Activated T-helper 1 cell treated with anti-CD3 and anti-CD28 coated beads, Interleukin-2, amount 50 U/mL, for 16 hours (primary cell): Measurements from ENCODE around the gene HS3ST5.

ENCODE experiments used
- DNase-seq, 2 donors: peaks; one replicate each; pipeline ENCODE4 v3.0.0-alpha.2; 2020; ENCODE audit warnings: low read depth in 1 of 2, low spot score in 1 of 2

HS3ST5 gene

DNA sequence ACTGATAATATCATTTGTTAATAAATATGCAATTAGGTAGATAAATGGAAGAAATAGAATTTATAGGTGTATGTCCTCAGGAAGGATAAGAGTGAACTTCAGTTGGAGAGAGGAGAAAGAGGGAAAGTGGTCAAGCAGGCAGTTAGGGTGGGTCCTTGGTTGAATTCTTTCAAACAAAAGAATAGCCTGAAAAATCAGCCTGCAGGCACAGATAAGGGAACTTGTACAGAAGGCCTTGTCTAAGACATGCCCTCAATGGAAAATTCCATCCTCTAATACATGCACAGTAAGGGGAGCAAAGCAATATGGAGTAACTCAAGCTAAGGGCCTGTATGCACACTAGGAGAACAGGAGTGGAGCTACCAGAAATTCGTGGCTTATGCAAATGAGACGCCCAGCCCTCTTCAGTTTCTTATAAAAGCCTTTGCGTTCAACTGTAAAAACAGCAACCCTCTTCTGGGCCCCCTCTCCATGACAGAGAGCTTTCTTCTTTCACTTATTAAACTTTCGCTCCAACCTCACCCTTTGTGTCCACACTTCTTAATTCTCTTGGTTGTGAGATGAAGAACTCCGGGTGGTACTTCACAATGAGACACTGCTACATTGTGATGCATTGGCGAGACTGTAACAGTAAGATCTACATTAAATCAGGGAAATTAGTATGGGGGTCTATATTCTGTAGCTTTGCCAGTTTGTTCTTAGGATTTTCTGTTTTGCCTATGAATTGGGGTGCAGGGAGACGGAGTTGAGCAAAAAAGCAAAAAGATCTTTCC, 147.0 kb downstream of the HS3ST5 start:
- no peak for DNase-seq

DNA sequence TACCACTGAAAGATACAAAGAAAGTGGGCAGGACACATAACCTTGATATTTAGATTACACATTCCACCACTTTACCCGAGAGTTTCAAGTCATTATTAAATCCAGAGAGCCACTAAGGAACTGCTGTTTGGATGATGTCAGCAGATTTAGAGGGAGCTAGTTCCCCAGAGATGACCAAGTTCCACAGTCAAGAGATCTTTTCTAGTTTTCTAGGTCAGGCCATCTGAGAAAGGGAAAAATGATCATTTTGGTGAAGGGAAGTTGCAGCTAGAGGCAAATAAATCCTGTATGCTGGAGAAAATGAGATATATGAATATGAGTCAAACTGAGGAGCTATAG, 147.8 kb downstream of the HS3ST5 start:
- DNase-seq = no peak

DNA sequence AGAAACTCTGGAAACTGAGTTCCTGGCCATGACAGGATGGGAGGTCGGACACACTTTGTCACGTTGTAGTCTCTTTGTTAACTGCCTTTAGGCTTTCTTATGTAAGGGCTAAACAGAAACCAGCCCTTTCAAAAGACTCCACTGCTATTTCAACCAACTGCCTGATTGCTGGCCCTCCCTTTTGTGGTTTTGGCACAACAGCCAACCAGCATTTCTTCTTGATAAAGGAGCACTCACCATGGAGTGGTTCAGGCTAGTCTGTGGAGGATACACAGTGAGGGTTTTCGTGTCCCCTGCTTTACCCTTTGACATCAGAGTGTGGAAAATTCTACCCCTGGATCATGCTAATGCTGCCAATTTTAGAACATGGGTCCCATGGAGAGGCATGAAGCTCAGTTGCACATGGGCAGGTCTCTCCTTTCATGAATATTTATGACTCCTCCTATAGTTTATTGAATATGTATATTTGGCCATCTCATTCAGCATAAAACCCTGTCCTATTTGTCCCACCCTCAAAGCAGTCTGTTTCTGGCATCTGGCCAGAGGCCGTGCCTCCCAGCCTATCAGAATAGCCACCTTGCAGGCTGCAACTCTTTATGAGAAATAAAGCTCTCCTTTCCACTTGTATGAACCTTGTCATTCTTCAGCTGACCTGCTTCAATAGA, 148.3 kb downstream of the HS3ST5 start:
- no peak for DNase-seq

DNA sequence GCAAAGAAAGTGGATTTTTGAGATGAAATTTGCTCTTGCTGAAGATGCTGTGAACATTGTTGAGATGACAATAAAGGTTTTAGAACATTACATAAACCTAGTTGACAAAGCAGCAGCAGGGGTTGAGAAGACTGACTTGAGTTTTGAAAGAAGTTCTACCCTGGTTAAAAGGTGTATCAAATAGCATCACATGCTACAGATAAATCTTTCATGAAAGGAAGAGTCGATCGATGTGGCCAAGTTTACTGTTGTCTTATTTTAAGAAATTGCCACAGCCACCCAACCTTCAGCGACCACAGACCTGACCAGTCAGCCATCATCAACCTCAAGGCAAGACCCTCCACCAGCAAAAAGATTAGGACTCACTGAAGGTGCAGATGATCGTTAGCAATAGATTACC, 155.3 kb downstream of the HS3ST5 start:
- no peak for DNase-seq

DNA sequence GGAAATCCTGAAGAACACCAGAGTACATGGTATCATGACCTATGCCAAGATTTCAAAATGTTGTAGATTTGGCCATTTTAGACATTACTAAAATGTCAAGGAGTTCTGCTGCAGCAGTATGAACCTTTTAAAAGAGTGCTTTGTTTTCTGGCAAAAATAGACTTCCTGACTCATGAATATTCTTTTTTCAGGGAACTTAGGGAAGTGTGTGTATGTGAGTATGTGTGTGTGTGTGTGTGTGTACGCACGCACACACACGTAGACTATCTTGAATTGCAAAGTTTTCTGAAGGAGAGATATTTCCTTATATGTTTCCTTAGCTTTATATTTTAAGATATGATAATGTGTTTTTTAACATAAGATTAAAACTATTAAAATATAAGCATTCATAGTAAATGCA, 161.2 kb downstream of the HS3ST5 start:
- no peak for DNase-seq

DNA sequence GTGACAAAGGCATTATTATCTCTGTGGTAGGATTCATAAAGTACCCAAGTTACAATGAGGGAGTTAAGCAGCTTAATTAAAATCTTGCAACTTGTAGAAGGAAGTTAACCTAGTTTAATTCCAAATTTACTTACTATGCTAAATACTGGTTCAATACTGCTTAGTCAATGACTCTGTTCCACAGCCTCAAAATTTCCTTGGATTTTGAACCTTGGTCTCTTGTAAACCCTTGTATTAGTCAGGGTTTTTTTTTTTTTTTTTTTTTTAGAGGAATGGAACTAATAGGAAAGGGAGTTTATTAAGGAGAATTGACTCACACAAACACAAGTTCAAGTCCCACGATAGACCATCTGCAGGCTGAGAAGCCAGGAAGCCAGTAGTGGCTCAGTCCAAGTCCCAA, 163.4 kb downstream of the HS3ST5 start:
- no peak for DNase-seq

DNA sequence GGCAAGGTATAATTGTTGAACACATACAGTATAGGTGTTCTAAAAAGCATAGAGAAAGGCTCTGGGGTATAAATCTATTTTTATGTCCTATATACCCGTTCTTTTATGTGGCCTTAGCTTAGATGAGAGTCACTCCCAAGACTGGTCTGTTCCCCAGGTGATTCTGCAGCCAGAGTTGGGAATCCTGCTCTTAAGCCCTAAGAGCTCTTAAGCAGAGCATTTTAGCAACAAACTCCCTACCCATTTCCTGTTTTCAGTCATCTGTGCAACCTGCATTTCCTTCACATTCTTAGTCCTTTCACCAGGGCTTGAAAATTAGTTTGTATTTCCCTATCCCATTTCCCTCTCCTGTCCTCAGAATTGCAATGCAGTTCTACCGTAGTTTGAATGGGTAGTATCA, 166.1 kb downstream of the HS3ST5 start:
- no peak for DNase-seq

DNA sequence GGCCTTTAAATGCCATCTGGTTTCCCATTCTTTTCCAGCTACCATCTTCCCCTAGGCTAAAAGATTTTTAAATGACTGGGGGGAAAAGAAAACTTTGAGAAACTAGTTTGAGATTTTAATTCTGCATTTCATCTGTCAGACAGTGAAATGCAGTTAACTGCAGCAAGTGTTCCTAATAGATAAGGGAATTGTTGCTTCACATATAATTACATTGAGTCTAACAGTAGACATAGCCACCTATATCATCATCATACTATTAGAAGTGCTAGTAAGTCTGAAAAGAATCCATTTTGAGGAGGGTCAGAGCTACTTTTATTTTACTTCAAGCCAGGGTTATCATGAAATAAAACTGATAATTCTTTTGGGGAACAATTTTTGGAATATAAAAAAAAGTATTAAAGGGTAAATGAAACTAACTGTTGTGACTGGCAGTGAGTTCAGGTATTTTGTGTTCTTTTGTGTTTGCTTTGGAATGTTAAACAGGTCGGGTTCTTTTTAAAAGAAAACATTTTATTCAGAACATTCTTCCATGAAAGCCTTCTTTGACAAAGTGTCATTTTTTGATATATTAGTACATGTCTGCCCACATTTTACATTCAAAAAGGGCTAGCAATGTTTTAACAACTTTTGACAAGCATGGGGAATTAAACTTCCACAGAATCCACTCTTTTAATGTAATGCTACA, 170.1 kb downstream of the HS3ST5 start:
- no peak for DNase-seq

DNA sequence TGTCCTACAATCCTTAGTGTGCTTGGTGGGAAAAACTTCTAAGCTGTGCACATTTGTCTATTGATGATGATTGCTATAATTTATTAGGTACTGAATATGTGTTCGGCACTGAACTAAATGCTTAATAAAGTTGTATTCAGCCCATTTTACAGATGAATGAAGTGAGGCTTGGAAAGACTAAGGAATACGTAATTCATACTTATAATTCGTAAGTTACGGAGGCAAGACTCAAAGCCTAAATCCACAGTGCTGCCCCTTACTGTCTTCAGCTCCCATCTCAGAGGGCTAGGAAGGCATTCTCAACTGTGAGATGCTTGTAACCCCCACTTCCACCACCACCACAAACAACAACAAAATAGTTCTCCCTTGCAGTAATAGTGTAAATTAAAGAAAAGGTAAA, 171.3 kb downstream of the HS3ST5 start:
- DNase-seq = no peak

DNA sequence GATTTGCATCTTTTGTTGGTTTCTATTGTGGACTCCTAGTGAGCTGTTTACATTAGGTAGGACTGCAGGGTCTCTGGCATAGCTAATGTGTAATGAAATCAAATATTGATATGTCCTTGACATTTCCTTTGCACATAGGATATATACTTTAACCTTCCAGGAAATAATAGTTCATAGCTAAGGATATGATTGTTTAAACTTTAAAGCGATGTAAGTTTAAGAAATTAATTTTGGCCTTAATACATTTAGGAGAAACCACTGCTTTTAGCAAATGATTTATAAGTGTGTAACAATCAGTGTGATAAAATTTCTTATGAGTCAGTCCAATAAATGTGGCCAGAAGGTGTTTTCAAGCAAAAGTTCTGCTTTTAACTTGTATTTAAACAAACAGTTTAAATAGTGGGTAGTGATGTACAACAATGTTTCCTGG, 171.8 kb downstream of the HS3ST5 start:
- no peak for DNase-seq

DNA sequence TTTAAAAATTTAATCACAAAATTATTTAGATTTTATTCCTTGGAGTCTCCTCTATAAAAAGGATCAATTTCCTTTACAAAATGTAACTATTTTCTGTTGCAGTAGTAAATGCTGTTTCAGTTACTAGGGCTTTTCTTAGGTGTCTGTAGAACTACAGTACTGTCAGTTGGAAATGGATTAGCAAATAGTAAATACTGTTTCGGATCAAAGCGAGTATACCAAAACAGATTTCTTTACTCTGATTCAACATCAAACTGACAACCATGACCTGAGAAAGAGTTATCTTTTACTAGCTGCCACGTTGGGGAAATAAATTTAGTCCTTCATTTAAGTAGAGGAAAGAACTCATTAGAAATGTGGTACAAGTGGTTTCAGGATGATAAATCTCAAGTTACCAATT, 172.5 kb downstream of the HS3ST5 start:
- no peak for DNase-seq

DNA sequence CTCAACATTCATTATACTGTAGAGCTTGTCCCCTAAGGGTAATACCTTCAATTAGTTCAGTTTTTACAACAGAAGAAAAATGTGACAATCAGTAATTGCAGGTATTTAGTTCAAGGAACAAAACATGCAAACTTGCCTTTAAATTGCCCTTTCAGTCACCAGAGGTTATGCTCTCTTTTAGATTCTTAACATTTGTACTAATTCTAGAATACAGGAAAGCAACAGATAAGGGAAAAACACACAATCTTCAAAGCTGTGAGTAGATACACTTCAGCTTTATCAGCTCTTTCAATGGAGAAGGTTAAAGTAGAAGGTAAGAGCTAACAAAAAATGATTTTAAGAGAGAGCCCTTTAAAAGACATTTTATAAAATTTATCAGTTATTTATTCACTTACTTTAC, 173.1 kb downstream of the HS3ST5 start:
- DNase-seq = no peak

DNA sequence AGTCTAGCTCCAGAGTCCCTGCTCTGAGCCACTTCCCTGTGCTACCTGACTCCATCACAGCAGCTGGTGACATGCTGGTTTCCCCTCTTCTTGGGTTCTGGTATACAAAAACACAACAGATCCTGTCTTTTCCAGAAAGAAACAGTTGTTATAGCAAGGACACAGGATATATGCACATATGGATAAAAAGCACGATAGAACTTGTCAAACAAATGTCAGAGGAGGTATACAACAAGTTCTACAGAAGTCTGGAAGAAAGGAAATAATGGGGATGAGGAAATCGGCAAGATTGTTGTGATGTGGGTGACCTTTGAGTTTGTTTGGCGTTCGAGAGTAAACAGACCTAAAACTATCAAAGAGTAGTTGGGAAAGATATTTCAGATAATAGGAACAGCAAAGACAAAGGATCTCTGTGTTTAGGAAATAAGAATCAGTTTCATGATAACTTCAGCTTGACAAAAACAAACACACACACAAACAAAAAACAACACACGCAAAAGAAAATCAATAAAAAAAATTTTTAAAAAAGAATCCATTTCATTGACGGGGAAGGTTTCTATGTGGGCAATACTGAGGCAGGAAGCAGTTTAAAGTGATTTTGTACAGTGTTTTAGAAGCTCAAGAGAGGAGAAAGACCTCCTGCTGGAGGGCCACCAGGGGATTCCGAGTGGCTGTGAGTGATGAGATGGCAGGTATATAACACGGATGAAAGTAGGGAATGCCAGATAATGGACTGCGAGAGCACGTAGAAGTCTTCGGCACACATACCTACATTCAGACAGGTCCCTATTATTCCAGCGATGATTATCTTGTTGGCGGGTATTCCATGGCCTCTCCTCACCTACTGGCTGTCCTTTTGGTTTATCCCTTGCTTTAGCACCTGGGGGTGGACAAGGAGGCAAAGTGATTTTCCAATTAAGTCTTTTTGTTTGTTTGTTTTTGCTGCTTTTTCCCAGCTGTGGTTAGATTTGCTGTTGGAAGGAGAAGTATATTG, 174.9 kb downstream of the HS3ST5 start:
- no peak for DNase-seq

DNA sequence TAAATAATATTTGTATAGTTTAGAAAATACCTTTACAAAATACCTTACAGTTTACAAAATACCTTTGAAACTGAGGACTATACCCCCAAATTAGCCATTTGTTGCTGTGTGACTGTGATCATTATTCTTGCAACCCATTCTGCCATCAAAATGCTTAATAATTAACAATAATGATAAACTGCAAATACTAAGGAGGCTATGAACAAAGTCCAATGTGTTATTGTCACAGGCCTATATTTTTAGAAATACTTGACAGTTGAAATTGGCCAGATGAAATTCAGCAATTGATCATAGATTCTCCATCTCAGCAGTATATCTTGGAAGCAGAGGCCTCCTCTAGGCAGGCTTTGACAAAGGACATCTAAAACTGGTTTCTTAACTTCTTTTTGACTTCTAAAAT, 178.6 kb downstream of the HS3ST5 start:
- no peak for DNase-seq

DNA sequence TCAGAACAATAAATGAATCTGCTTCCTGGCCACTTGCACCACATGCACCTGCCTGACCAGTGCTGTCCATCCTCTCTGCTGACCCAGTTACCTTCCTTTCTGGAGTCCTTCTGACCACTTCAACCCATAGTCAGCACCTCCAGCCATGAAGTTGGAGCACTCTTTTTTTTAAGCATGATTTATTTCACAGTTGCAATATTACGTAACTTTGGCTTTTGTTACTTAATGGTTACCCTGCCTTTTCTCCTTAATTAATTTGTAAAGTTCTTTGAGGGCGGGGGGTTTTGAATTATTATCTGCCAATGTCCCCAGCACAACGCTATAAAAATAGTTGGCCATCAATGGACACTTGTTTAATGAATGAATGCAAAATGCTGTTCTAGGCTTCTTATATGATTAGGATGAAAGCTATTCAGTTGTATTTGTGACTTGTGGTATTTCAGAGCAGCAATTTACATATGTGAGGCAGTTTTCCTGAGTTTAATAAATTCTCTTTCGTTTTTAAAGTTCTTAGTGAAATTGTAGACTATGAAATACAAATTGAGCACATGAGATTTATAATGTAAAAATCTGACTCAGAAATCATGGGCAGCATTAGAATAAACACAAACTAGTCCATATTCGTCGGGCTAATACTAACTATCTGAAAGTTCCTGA, 180.0 kb downstream of the HS3ST5 start:
- no peak for DNase-seq

DNA sequence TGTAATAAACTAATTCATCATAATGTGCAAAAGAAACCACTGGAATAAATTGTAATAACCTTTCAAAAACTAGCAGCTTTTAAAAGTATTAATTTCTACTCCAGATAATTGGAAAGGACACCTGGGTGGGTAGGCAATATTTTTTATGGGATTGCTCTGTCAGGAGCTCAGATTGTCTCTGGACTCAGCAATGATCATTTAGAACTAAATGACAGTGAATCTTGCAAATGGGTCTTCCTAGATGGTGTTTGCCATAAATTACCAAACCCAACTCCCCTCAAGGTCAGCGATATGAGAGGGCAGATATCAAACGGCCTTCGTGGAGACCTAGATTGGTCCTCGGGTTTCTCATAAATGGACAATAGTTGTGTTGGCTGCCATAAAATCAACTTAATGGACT, 181.9 kb downstream of the HS3ST5 start:
- no peak for DNase-seq

DNA sequence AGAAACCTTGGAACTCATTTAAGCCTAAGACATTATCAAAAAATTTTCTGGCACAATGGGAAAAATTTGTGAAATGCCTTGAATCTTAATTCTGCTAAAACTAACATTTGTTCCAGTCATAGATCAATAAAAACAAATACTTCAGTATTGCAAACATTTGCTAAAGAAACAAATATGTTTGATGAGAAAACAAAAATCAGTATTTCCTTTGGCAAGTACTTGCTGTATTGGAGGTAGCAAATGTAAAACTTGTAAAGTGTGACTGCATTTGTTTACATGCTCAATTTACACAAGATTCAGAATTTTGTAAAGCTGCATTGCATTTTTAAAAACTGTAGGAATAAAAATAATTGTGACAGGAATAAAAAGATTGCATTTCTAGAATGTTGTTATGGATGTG, 183.1 kb downstream of the HS3ST5 start:
- no peak for DNase-seq

DNA sequence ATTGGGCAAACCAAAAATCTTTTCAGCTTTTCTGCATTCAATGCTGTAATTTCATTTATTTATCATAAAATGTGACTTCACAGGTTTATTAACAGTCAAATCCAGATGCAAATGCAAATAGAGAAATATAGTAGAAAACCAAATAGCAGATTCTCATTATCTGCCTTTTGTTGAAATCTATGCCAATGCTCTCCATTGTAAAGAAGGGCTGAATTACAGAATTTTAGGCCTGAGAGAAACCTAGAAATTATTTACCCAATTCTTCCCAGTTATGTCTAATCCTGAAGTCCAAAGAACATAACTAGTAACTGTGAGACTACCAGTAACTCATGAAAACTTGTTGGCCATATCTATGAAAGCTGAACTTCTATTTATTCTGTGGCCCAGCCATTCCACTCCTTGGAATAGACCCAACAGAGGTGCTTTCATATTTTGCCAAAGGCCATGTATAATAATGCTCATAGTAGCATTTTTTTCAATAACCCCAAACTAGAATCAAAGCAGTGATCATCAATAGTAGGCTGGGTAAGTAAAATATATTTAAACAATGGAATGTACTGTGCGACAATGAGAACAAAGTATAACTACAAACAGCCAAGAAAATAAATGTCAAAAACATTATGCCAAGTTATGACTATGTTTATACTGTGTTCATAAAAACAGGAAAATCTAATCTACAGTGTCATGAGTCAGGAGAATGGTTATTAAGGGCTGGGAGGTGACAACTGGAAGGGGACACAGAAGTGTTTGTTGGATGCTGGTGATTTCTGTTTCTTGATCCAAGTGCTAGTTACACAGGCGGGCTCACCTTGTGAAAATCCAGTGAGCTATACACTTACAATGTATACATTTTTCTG, 183.8 kb downstream of the HS3ST5 start:
- DNase-seq = no peak

DNA sequence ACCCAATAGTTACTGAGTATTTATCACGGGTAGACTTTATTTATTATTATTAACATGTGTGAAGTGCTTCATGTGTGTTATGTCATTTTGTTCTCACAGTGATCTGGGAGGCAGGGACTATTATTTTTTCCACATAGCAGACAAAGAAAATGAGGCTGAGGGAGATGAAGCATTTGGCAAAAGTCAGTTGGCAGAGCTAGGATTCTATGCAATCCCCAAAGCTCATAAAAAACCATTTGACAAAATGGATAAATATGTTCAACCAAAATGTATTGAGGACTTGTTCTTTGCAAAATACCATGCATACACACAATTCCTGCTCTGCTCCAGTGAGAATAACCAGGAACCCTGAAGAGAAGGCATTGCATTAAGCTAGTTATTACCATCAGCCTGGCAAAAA, 184.4 kb downstream of the HS3ST5 start:
- no peak for DNase-seq

DNA sequence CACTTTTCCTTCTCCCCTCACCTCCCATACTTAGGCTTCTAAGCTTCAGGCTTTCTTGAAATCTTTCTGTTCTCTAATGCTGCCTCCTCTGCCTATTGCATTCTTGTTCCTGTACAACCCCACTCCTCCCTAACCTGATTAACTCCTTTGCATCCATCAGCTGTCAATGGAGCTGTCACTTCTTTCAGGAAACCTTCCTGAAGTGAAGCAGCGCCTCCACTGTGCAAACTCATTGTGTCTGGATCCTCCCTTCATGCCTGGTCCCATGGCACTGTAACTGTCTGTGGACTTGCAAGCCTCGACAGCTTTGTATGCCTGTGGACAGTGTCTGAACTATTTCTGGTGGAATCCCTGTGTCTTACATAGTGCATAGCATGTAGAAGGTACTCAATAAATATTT, 185.0 kb downstream of the HS3ST5 start:
- DNase-seq = no peak
